GM12892 (cell line): Measurements from ENCODE around the gene AKT3.

Experiments
- POLR2A ChIP-seq: IDR thresholded peaks from 2 replicates; pipeline ENCODE4 v1.6.1; 2011; ENCODE audit warnings: low read depth, low read length, control low read depth
- POLR2AphosphoS5 ChIP-seq: IDR thresholded peaks from 2 replicates; pipeline ENCODE4 v1.6.1; 2011; ENCODE audit warnings: low read depth, low read length, control low read depth

DNA sequence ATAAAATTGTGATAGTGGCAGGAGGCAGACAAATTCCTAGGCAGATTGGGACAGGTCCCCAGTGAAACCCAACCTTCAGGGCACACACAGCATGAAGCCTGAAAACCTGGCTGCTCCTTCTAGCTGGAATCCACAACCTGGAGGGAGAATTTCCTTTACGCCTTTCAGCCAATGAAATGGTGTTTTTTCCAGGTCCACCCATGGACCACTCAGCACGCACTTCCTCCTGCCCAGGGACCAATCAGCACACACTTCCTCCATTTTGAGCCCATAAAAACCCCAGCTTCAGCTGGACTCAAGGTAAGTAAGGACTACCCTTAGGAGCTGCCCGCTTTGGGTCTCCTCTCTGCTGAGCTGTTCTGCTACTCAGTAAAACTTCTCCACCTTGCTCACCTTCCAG, 120.1 kb downstream of the AKT3 start:
- TF ChIP-seq POLR2A (no peak), POLR2AphosphoS5 (no peak)
